Measurements from ENCODE around the gene KDM8. TPM values are rescaled to one million over a fixed set of nuclear protein-coding genes. Genes with fewer than 3 reads are reported as not detected.

The KDM8 gene
- total RNA-seq, 1 experiment from 2014 or later, result 10.9 TPM

DNA sequence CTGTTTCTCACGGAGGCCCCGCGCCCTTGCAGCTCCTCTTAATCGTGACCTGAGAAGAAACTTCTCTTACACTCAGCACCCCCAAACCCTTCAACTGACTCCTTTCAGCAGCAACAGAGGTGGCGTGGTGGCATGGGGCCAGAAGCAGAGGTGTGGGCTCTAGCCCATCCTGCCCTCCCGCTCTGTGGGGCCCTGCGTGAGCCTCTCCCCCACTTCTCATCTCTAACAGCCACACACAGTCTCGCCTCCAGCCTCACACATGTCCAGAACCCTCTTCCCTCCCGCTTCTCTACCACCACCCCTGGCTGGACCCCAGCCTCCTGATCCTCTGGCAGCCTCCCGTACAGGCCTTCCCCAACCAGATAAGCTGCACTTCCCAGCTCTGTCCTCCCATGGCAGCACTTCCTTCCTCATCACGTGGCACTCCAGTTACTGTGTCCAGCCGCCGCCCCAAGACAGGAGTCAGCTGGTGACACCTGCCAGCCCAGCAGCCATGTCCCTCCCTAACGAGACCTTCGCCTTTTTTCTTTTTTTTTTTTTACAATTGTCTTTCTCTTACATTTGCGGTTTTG, 34.8 kb downstream of the KDM8 start:
- DNase-seq (ENCODE audit: low spot score), result no peak
- ChIA-PET CTCF (interaction anchor here (0.6 to 6.4 kb wide), 6 partner anchors 27 to 136 kb away, joined by 3 to 109 read pairs (median 3); no protein-coding TSS in a partner anchor), POLR2A (no interaction called here)
- Mint-ChIP-seq H3K4me3 (no peak overlapping the region), H3K27me3 (ENCODE audit: low read depth) (no peaks in the 10 kb centered on the region), H3K4me1 (peaks cover 38% of the 10 kb centered on the region), H3K27ac (peak overlapping the region; percentile 83), H3K9me3 (no peaks in the 10 kb centered on the region), H3K36me3 (no peaks in the 10 kb centered on the region)
- no peak for ATAC-seq
- TF ChIP-seq FOXJ3 (CRISPR knock-in tag; IDR thresholded peaks at IDR 0.05; ENCODE audit: borderline replicate concordance), result no peak

DNA sequence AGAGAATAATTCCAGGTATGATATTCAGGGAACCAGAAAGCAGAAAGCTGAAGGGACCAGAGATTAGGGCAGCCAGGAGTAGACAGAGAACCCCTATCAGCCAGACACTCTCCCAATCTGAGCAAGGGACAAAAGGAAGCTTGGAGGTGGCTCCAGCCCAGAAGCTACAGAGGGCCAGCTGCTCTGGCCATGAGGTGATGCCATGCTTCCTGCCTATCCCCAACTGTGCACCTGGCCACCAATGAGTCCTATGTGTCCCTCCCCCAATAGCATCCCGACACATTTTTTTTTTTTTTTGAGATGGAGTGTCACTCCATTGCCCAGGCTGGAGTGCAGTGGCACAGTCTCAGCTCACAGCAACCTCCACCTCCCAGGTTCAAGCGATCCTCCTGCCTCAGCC, 35.3 kb downstream of the KDM8 start:
- TF ChIP-seq NR2C2 (CRISPR knock-in tag; IDR thresholded peaks at IDR 0.05), result no peak
- TF ChIP-seq, protein P1, sequence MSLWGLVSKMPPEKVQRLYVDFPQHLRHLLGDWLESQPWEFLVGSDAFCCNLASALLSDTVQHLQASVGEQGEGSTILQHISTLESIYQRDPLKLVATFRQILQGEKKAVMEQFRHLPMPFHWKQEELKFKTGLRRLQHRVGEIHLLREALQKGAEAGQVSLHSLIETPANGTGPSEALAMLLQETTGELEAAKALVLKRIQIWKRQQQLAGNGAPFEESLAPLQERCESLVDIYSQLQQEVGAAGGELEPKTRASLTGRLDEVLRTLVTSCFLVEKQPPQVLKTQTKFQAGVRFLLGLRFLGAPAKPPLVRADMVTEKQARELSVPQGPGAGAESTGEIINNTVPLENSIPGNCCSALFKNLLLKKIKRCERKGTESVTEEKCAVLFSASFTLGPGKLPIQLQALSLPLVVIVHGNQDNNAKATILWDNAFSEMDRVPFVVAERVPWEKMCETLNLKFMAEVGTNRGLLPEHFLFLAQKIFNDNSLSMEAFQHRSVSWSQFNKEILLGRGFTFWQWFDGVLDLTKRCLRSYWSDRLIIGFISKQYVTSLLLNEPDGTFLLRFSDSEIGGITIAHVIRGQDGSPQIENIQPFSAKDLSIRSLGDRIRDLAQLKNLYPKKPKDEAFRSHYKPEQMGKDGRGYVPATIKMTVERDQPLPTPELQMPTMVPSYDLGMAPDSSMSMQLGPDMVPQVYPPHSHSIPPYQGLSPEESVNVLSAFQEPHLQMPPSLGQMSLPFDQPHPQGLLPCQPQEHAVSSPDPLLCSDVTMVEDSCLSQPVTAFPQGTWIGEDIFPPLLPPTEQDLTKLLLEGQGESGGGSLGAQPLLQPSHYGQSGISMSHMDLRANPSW (CRISPR knock-in tag; conservative IDR thresholded peaks at IDR 0.05; ENCODE audit: low read depth), result no peak
- TF ChIP-seq, protein P2, sequence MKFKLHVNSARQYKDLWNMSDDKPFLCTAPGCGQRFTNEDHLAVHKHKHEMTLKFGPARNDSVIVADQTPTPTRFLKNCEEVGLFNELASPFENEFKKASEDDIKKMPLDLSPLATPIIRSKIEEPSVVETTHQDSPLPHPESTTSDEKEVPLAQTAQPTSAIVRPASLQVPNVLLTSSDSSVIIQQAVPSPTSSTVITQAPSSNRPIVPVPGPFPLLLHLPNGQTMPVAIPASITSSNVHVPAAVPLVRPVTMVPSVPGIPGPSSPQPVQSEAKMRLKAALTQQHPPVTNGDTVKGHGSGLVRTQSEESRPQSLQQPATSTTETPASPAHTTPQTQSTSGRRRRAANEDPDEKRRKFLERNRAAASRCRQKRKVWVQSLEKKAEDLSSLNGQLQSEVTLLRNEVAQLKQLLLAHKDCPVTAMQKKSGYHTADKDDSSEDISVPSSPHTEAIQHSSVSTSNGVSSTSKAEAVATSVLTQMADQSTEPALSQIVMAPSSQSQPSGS (CRISPR knock-in tag; IDR thresholded peaks at IDR 0.05; ENCODE audit: borderline replicate concordance, low read depth), result no peak
- TF ChIP-seq GABPB1 (CRISPR knock-in tag; IDR thresholded peaks at IDR 0.05), result no peak
- no peak for TF ChIP-seq ZMAT4 (CRISPR knock-in tag; IDR thresholded peaks at IDR 0.05)
- no peak for TF ChIP-seq JAZF1 (CRISPR knock-in tag; IDR thresholded peaks at IDR 0.05)
- TF ChIP-seq ATF1 (CRISPR knock-in tag; IDR thresholded peaks at IDR 0.05), result no peak
- TF ChIP-seq, protein P3, sequence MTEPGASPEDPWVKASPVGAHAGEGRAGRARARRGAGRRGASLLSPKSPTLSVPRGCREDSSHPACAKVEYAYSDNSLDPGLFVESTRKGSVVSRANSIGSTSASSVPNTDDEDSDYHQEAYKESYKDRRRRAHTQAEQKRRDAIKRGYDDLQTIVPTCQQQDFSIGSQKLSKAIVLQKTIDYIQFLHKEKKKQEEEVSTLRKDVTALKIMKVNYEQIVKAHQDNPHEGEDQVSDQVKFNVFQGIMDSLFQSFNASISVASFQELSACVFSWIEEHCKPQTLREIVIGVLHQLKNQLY (CRISPR knock-in tag; IDR thresholded peaks at IDR 0.05), result no peak
- TF ChIP-seq ZNF396 (CRISPR knock-in tag; IDR thresholded peaks at IDR 0.05; ENCODE audit: borderline replicate concordance), result no peak
- no peak for TF ChIP-seq CBFB (CRISPR knock-in tag; IDR thresholded peaks at IDR 0.05; ENCODE audit: low read depth)
- TF ChIP-seq ZBTB21 (CRISPR knock-in tag; IDR thresholded peaks at IDR 0.05; ENCODE audit: borderline replicate concordance), result no peak
- TF ChIP-seq RORB (CRISPR knock-in tag; IDR thresholded peaks at IDR 0.05), result no peak
- H3K4me1 Mint-ChIP-seq, result peaks cover 41% of the 10 kb centered on the region
- CTCF ChIA-PET, result interaction anchor here (0.6 to 6.4 kb wide), 7 partner anchors 28 to 140 kb away, joined by 3 to 109 read pairs (median 3); no protein-coding TSS in a partner anchor

GRCh38 chr16:27239026-27239425, 35.7 kb downstream of the KDM8 start:
- H3K4me3 Mint-ChIP-seq, result no peak overlapping the region
- no peak overlapping the region for H3K27ac Mint-ChIP-seq
- ChIA-PET POLR2A (no interaction called here), CTCF (interaction anchor here (0.7 to 6.4 kb wide), 6 partner anchors 60 to 139 kb away, joined by 3 to 109 read pairs (median 3); no protein-coding TSS in a partner anchor)
- H3K27me3 Mint-ChIP-seq (ENCODE audit: low read depth), result no peaks in the 10 kb centered on the region
- no peaks in the 10 kb centered on the region for H3K9me3 Mint-ChIP-seq
- H3K36me3 Mint-ChIP-seq, result no peaks in the 10 kb centered on the region
- ATAC-seq (no peak), DNase-seq (ENCODE audit: low spot score) (no peak)
- no peak for TF ChIP-seq PRRX2 (CRISPR knock-in tag; IDR thresholded peaks at IDR 0.05)
- no peak for TF ChIP-seq ATF6 (CRISPR knock-in tag; IDR thresholded peaks at IDR 0.05)
- TF ChIP-seq OVOL2 (CRISPR knock-in tag; IDR thresholded peaks at IDR 0.05; ENCODE audit: borderline replicate concordance), result no peak
- TF ChIP-seq, protein P4, sequence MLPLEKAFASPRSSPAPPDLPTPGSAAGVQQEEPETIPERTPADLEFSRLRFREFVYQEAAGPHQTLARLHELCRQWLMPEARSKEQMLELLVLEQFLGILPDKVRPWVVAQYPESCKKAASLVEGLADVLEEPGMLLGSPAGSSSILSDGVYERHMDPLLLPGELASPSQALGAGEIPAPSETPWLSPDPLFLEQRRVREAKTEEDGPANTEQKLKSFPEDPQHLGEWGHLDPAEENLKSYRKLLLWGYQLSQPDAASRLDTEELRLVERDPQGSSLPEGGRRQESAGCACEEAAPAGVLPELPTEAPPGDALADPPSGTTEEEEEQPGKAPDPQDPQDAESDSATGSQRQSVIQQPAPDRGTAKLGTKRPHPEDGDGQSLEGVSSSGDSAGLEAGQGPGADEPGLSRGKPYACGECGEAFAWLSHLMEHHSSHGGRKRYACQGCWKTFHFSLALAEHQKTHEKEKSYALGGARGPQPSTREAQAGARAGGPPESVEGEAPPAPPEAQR (CRISPR knock-in tag; IDR thresholded peaks at IDR 0.05), result no peak
- no peak for TF ChIP-seq ZNF263 (CRISPR knock-in tag; IDR thresholded peaks at IDR 0.05; ENCODE audit: low read depth)
- peaks cover 42% of the 10 kb centered on the region for H3K4me1 Mint-ChIP-seq

More for the DNA sequence above, 35.3 kb downstream of the KDM8 start:
- no peak for ATAC-seq
- no peak for DNase-seq (ENCODE audit: low spot score)
- Mint-ChIP-seq H3K9me3 (no peaks in the 10 kb centered on the region), H3K27ac (0 out of 2 replicates have a peak overlapping the region, but pooled peaks have one; percentile 83), H3K27me3 (ENCODE audit: low read depth) (no peaks in the 10 kb centered on the region), H3K4me3 (no peak overlapping the region), H3K36me3 (no peaks in the 10 kb centered on the region)
- POLR2A ChIA-PET, result no interaction called here
